ENCODE results near the gene NCAPG2.
"Not testable (repeated sequence)": the region's sequence is repeated elsewhere in the genome, so short reads cannot be mapped to it uniquely, and the experiment has no call there.

- TF ChIP-seq CTCF, POLR2A (IDR thresholded peaks at IDR 0.05): not testable (repeated sequence)
These were observed 78.3 kb downstream of the NCAPG2 start for GRCh38 chr7:158626289-158626688.
